NCI-H2196 (cell line): ENCODE results near the gene STON1.
"Not testable (repeated sequence)": the region's sequence is repeated elsewhere in the genome, so short reads cannot be mapped to it uniquely, and the experiment has no call there.

ENCODE experiments used
- DNase-seq: peaks from one replicate; lab custom pipeline; 2025; ENCODE audit not compliant: unreplicated experiment; lab: John Stamatoyannopoulos, UW

The STON1 gene

GRCh38 chr2:48568547-48568946 lies 38.6 kb downstream of the STON1 start:
- no peak for DNase-seq

DNA sequence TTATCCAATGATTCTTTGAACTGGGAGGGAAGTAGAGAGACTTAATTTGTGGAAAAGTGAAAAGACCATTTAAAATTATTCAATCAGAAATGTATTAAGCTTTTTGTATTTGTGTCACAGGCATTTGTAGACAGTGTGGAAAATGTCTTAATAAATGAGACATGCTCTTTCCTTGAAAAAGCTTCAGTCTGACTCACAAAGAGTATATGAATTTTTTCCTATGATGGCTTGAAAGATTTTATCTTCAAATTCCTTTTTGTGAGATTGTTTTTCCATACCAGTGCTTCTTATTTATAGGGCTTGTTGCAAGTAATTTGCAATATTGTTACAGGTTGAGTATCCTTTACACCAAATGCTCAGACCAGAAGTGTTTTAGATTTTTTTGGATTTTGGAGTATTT lies 39.5 kb downstream of the STON1 start:
- no peak for DNase-seq

- DNase-seq, result no peak
These were observed 42.9 kb downstream of the STON1 start for GRCh38 chr2:48572816-48573215.

- DNase-seq, result no peak
These were observed 44.7 kb downstream of the STON1 start for GRCh38 chr2:48574353-48575287.

- no peak for DNase-seq
These were observed 48.4 kb downstream of the STON1 start for GRCh38 chr2:48578313-48578712.

- no peak for DNase-seq
These were observed 54.0 kb downstream of the STON1 start for GRCh38 chr2:48583961-48584360.

- DNase-seq, result no peak
These were observed 54.6 kb downstream of the STON1 start for GRCh38 chr2:48584551-48584950.

GRCh38 chr2:48586433-48586832 lies 56.5 kb downstream of the STON1 start:
- no peak for DNase-seq

- DNase-seq, result no peak
These were observed 57.6 kb downstream of the STON1 start for GRCh38 chr2:48587560-48587959.

DNA sequence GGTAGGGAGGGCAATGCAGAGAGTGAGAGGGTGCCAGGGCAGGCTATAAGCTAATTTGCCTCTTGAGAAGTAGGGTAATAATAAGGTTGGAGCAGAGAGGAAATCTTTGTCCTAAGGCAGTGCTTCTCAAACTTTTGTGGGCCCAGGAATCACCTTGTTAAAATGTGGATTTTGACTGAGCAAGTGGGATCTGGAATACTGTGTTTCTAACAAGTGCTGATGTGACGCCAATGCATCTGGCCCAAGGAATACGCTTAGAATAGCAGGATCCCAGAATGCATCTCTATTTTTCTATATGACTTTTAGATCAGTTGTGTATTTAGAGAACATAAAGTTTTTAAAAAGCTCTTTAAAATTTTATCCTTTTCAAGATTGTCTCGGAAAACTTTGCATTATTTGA lies 58.0 kb downstream of the STON1 start:
- DNase-seq, result no peak

GRCh38 chr2:48588745-48589144 lies 58.8 kb downstream of the STON1 start:
- no peak for DNase-seq

DNA sequence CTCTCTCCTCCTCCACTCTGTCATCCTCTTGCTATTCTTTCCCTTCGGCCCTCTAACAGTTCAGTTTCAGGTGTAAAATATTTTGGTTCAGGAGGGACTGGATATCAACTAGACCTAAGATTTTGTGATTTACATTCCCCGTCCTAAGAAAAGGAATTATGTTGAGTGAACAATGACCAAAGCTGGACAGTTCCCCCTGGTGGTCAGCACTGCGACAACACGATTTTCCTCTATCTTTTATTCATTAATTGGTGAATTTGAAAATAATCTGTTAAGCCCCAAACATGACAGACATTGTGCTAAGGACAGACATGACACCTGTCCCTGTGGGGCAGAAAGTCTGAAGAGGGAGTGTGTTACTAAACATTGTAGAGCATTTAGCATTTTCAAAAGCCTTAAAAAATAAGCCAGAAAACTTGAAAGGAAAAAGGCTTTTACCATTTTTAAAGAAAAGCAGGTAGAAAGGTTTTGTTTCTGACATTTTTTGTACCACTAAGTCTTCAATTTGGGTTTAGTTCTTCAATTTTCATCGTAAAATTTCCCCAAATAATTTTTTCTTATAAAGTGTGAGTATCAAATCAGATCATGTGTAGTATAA lies 59.3 kb downstream of the STON1 start:
- peak; percentile 9 for DNase-seq

GRCh38 chr2:48590017-48590416 lies 60.1 kb downstream of the STON1 start:
- DNase-seq, result no peak

DNA sequence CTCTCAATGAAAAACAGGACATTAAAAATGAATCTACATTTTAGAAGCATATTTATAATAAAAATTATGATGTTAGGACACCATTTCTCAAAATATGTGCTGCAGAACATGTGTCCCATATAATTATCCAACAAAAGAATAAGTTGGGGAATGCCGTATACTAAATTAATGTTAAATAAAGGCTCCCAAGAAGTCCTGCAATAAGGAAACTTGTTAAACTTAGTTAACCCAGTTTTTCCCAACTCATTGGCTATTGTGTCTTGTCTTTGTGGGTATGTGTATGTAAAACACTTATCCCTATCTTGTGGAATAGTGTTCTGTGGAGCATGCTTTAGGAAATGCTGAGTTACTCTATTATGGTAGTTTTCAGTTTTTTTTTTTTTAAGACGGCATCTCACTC lies 62.1 kb downstream of the STON1 start:
- DNase-seq, result no peak

DNA sequence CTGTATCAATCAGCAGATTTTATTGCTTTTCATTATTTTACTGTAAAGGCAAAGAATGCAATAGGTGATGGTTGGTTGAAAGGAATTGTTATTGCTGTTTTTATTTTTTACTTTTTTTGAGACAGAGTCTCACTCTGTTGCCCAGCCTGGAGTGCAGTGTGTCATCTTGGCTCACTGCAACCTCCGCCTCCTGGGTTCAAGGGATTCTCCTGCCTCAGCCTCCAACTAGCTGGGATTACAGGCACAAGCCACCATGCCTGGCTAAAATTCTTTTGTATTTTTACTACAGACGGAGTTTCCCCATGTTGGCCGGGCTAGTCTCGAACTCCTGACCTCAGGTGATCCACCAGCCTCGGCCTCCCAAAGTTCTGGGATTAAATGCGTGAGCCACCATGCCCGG lies 66.8 kb downstream of the STON1 start:
- not testable (repeated sequence) for DNase-seq

- DNase-seq, result no peak
These were observed 67.5 kb downstream of the STON1 start for GRCh38 chr2:48597492-48597891.

DNA sequence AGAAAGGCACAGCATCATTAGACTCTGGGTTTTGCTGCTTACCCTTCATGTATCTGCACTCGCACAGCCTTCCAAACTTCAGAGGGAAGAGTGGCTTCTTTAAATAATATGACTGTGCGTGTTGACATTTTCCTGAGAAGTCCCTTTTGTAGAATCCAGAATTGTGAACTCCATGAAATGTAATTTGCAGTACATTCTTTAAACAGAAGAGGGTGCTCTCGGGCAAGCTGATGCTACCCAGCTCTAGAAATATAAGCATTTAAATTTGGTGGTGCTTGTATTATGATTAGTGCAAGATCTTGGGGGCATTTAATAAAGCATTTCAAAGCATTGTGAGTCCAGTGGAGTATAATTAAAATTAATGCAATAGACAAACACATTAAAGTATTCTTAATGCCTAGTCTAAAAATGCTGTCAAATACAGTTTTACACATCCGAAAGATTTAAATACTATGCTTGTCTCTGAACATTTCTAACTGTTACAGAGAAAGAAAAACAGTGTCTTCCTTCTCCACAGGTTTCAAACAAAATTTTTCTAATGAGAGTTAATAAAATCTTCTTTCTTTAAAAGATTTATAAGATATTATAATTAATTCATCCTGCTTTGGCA lies 70.4 kb downstream of the STON1 start:
- DNase-seq, result peak; percentile 47

- no peak for DNase-seq
These were observed 71.0 kb downstream of the STON1 start for GRCh38 chr2:48600917-48601316.

DNA sequence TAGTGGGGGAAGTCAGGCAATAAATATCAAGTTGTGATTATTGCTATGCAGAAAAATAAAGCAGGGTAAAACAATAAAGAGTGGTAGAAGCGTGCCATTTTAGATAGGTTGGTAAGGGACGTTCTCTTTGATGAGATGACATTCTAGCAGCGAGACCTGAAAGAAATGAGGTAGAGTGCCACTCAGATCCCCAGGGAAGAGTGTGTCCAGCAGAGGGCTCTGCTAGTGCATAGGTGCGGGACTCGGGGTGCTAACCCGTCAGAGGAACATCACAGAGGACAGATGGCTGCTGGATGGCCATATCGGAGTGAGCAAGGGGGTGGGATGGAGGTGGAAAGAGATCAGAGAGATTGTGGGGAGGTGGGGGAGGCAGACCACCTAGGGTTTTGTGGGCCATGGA lies 71.4 kb downstream of the STON1 start:
- no peak for DNase-seq

- DNase-seq, result no peak
These were observed 75.7 kb downstream of the STON1 start for GRCh38 chr2:48605482-48606175.

GRCh38 chr2:48607307-48608014 lies 77.5 kb downstream of the STON1 start:
- no peak for DNase-seq
